Mucosa of descending colon (tissue), 3 donors: ENCODE results near the gene LMX1B. TPM values are rescaled to one million over a fixed set of nuclear protein-coding genes. Genes with fewer than 3 reads are reported as not detected.

Experiments used
- ATAC-seq: fragments of 200-7000 bp; cut with Tn5 transposase; one replicate; pipeline ENCODE4 v1.9.1; 2020; ENCODE audit warnings: mild to moderate bottlenecking, moderate library complexity
- DNase-seq, 3 donors: peaks; one replicate each; pipeline ENCODE4 v3.0.0-alpha.2; 2020
- H3K36me3 ChIP-seq: fragments of 200-600 bp; one replicate; pipeline ENCODE4 v1.8.0; 2021; ENCODE audit warnings: low read depth, mild to moderate bottlenecking
- H3K4me1 ChIP-seq: fragments of 200-600 bp; one replicate; pipeline ENCODE4 v1.8.0; 2021; ENCODE audit warnings: low read depth, mild to moderate bottlenecking
- H3K4me3 ChIP-seq: fragments of 200-600 bp; one replicate; pipeline ENCODE4 v1.8.0; 2021; ENCODE audit warnings: mild to moderate bottlenecking
- H3K9me3 ChIP-seq: fragments of 200-600 bp; one replicate; pipeline ENCODE4 v1.8.0; 2021; ENCODE audit warnings: mild to moderate bottlenecking
- CTCF ChIP-seq: fragments of 200-600 bp; IDR thresholded peaks from one replicate; pipeline ENCODE4 v1.8.0; 2022; ENCODE audit warnings: antibody characterized with exemption, mild to moderate bottlenecking
- intact Hi-C, 2 donors: fragments of 100-400 bp; cut with DNase I in 1 of 2; cut with micrococcal nuclease in 1 of 2; formaldehyde crosslinking; loops; one replicate each; pipeline versions ENCODE4 v1.11.0 to v1.11.1; 2022; cut with DNase I, micrococcal nuclease
- total RNA-seq, 3 donors: library from RNA; stranded (reverse); fragmentation: NEBNext Ultra II Directional in 2 of 3; extraction: Animal tissue kit (Norgen Biotek cat#: 25700) in 2 of 3; gene quantifications; one replicate each; pipeline versions ENCODE4 v1.2.1 to v1.2.4, GENCODE V29; 2021 to 2023
- donor health status: DM: no; HTN: no; CAD: no; lungs with moderate emphysema.
- donor health status: DM: no; HTN: no; CAD: no.
- donor health status: DM: no; HTN: yes; CAD: no.

The LMX1B gene
- total RNA-seq, 3 donors from 2014 or later, result 0.14 to 0.51 TPM; not detected in 1

- no peak for TF ChIP-seq CTCF
- Histone ChIP-seq H3K9me3 (no peaks in the 10 kb centered on the region), H3K4me3 (no peak overlapping the region), H3K36me3 (no peaks in the 10 kb centered on the region), H3K4me1 (peaks cover 19% of the 10 kb centered on the region)
- DNase-seq (no peak), ATAC-seq (no peak)
- intact Hi-C loops, result no loop called here
These were observed 3.5 kb downstream of the LMX1B start for GRCh38 chr9:126617003-126617822.

GRCh38 chr9:126617823-126618165 is 4.1 kb downstream of the LMX1B start:
- H3K36me3 ChIP-seq, result no peaks in the 10 kb centered on the region
- no peak for TF ChIP-seq CTCF
- ATAC-seq (no peak), DNase-seq (no peak)
- peaks cover 15% of the 10 kb centered on the region for H3K4me1 ChIP-seq
- intact Hi-C loops, result no loop called here
- H3K9me3 ChIP-seq, result no peaks in the 10 kb centered on the region
- H3K4me3 ChIP-seq, result no peak overlapping the region

GRCh38 chr9:126618190-126618584 is 4.5 kb downstream of the LMX1B start:
- intact Hi-C loops, result no loop called here
- Histone ChIP-seq H3K9me3 (no peaks in the 10 kb centered on the region), H3K4me1 (peaks cover 12% of the 10 kb centered on the region), H3K36me3 (no peaks in the 10 kb centered on the region), H3K4me3 (no peak overlapping the region)
- TF ChIP-seq CTCF, result no peak
- no peak for DNase-seq
- no peak for ATAC-seq

GRCh38 chr9:126618585-126619360 is 5.0 kb downstream of the LMX1B start:
- Histone ChIP-seq H3K4me1 (peaks cover 9% of the 10 kb centered on the region), H3K4me3 (no peak overlapping the region), H3K36me3 (no peaks in the 10 kb centered on the region), H3K9me3 (no peaks in the 10 kb centered on the region)
- ATAC-seq, result no peak
- no peak for DNase-seq
- TF ChIP-seq CTCF, result no peak
- intact Hi-C loops, result no loop called here

- no peak overlapping the region for H3K4me3 ChIP-seq
- intact Hi-C loops, result no loop called here
- no peak for TF ChIP-seq CTCF
- no peaks in the 10 kb centered on the region for H3K36me3 ChIP-seq
- peaks cover 7% of the 10 kb centered on the region for H3K4me1 ChIP-seq
- H3K9me3 ChIP-seq, result no peaks in the 10 kb centered on the region
- DNase-seq (no peak), ATAC-seq (no peak)
These were observed 5.8 kb downstream of the LMX1B start for GRCh38 chr9:126619361-126620135.
